Esophagus muscularis mucosa (tissue), 4 donors: ENCODE data around the gene ANKRD13D. TPM values are rescaled to one million over a fixed set of nuclear protein-coding genes. Genes with fewer than 3 reads are reported as not detected.

Source experiments
- DNase-seq: peaks from one replicate; pipeline ENCODE4 v3.0.0-alpha.2; 2017; ENCODE audit errors: extremely low spot score
- H3K27ac ChIP-seq, 4 donors: fragments of 200-600 bp; sonication (generic); replicated peaks in 1 of 4; 1 replicate in 3 of 4; 2 replicates in 1 of 4; pipeline ENCODE4 v1.5.1; 2016 to 2019; ENCODE audit warnings: mild to moderate bottlenecking in 1 of 4
- H3K27me3 ChIP-seq, 4 donors: fragments of 200-600 bp; sonication (generic); one replicate each; pipeline versions ENCODE4 v1.5.1 to v1.6.0; 2016 to 2019
- H3K36me3 ChIP-seq, 4 donors: fragments of 200-600 bp; sonication (generic); one replicate each; pipeline ENCODE4 v1.5.1; 2016 to 2019
- H3K4me1 ChIP-seq, 4 donors: fragments of 200-600 bp; sonication (generic); one replicate each; pipeline ENCODE4 v1.5.1; 2016 to 2019
- H3K4me3 ChIP-seq, 4 donors: fragments of 200-600 bp; sonication (generic); 1 replicate in 2 of 4; 2 replicates in 2 of 4; pipeline ENCODE4 v1.5.1; 2016 to 2019; ENCODE audit warnings: mild to moderate bottlenecking in 4 of 4, moderate library complexity in 1 of 4
- H3K9me3 ChIP-seq, 4 donors: fragments of 200-600 bp; sonication (generic); 1 replicate in 3 of 4; 2 replicates in 1 of 4; pipeline ENCODE4 v1.5.1; 2016 to 2019
- EP300 ChIP-seq: sonication (generic); formaldehyde crosslinking; IDR thresholded peaks from one replicate; pipeline ENCODE4 v1.6.1; 2017; ENCODE audit warnings: antibody characterized with exemption
- POLR2A ChIP-seq: fragments of 450-650 bp; IDR thresholded peaks from one replicate; pipeline ENCODE4 v1.6.1; 2017; ENCODE audit warnings: antibody characterized with exemption, moderate library complexity, mild to moderate bottlenecking, low read depth
- POLR2AphosphoS5 ChIP-seq, 2 donors: sonication (generic); formaldehyde crosslinking; IDR thresholded peaks; one replicate each; pipeline ENCODE4 v1.6.1; 2017; ENCODE audit warnings: antibody characterized with exemption in 2 of 2
- WGBS: methylation state at CpG from one replicate; pipeline ENCODE4 v1.1.5; 2018; 5-methylcytosine and 5-hydroxymethylcytosine counted together
- intact Hi-C: fragments of 100-400 bp; cut with DNase I; formaldehyde crosslinking; loops from one replicate; pipeline ENCODE4 v1.15.1; 2023
- total RNA-seq, 4 donors: library from RNA; depleted of rRNA; stranded (reverse); fragments of >200 nt; gene quantifications; one replicate each; pipeline versions ENCODE4 v1.1.0 to v1.2.1, GENCODE V29; 2016
- TF ChIP-seq, protein P1 (sequence below), 3 experiments: fragments of 200-600 bp in 2 of 3; fragments of 450-650 bp in 1 of 3; sonication (generic) in 2 of 3; IDR thresholded peaks; one replicate each; pipeline ENCODE4 v1.5.1; 2017 to 2019; ENCODE audit warnings: antibody characterized with exemption in 3 of 3, mild to moderate bottlenecking in 2 of 3, moderate library complexity in 1 of 3

The ANKRD13D gene
- total RNA-seq, 4 donors from 2014 or later, result 27.7 to 53.0 (median 39.5) TPM

DNA sequence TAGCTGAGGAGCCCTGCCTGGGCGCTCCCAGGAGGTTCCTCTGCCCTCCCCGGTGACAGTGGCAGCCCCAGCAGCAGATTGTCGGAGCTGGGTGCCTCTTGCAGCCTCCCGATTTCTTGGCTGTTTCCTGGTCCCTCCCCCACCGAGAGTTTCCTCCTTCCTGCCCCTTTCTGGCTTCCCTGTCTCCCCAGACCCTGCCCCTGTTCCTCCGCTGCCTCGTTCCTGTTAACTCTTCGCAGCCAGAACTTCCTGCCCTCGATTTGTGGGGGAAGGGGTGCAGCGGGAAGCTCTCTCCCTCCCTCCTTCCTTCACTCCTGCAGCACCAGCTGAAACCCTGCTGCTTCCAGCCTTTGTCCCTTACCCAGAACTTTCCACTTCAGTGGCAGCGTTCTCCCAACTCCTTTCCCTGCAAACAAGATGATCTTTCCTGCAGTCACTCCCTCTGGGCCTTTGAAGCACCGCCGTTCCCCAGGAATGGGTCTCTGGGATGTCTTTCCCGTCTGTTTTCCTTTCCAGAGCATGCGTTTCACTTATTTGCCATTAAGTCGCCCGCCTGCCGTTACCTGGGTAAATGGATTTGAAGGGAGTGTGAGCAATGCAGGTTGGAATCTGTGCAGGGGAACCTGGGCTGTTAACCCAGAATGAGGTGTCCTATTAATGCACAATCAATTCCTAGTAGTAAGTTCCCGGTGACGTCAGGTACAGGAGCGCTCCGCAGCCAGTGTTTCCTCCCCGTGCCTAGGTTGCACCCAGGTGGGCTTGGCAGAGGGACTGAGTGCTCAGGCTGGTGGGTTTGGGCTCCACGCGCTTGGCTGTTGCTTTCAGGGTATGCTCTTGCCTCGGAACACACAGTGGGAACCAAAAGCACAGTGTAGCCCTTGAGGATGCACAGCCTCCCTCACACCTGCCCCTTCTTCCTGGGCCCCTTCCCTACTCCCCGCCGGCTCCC is 18.6 kb upstream of the ANKRD13D start:
- H3K27me3 ChIP-seq, result no peaks in the 10 kb centered on the region
- H3K4me3 ChIP-seq, result peak overlapping the region; percentile 36 to 99 (median 88)
- no peak for DNase-seq
- intact Hi-C loops, result no loop called here
- WGBS, result 28% methylated on average over 21 of the region's 28 CpGs
- H3K36me3 ChIP-seq, result peaks cover 0 to 13% (median 6%) of the 10 kb centered on the region in 4 donors
- peaks cover 89 to 96% (median 92%) of the 10 kb centered on the region in 4 donors for H3K4me1 ChIP-seq
- no peak for TF ChIP-seq EP300
- no peak for TF ChIP-seq POLR2A
- TF ChIP-seq, protein P1, sequence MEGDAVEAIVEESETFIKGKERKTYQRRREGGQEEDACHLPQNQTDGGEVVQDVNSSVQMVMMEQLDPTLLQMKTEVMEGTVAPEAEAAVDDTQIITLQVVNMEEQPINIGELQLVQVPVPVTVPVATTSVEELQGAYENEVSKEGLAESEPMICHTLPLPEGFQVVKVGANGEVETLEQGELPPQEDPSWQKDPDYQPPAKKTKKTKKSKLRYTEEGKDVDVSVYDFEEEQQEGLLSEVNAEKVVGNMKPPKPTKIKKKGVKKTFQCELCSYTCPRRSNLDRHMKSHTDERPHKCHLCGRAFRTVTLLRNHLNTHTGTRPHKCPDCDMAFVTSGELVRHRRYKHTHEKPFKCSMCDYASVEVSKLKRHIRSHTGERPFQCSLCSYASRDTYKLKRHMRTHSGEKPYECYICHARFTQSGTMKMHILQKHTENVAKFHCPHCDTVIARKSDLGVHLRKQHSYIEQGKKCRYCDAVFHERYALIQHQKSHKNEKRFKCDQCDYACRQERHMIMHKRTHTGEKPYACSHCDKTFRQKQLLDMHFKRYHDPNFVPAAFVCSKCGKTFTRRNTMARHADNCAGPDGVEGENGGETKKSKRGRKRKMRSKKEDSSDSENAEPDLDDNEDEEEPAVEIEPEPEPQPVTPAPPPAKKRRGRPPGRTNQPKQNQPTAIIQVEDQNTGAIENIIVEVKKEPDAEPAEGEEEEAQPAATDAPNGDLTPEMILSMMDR (IDR thresholded peaks at IDR 0.05), result no peak
- TF ChIP-seq POLR2AphosphoS5 (IDR thresholded peaks at IDR 0.05), result no peak
- peak overlapping the region; percentile 73 to 89 (median 87) for H3K27ac ChIP-seq
- no peaks in the 10 kb centered on the region for H3K9me3 ChIP-seq

- TF ChIP-seq, protein P1 (IDR thresholded peaks at IDR 0.05), result no peak
- TF ChIP-seq EP300 (no peak), POLR2A (no peak), POLR2AphosphoS5 (IDR thresholded peaks at IDR 0.05) (no peak)
- intact Hi-C loops, result no loop called here
Observed at GRCh38 chr11:67271205-67271540, 17.9 kb upstream of the ANKRD13D start.

DNA sequence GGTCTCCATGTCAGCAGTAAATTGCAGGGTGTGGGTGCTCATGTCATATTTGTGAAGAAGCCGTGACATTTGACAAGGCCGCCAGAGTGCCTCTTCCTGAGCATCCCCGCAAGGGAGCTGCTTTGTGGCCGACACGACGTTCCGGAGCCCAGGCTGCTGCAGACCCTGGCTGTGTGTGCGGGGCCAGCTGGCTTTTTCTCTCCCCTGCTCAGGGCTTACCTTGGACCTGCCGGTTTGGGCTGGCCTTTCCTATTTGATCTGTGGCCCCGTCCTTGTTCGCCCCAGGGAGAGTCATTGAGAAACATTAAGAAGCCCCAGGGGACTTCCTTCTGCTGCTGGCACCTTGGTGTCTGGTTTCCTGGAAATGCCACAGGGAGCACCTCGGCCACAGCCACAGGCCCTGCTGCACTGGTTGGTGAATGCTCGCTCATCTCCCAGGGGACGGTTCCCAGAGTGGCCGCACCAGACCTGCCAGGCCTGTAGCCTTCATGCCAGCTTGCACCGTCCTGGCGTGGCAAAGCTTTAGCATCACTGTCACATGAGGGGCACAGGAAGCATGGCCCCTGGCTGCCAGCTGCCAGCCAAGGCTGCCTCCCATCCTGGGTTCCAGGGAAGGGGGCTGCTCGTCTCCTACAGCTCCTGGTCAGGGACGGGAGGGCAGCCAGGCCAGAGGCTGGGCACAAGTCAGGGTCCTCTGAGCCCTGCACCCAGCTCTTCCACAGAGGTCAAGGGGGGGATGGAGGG is 17.4 kb upstream of the ANKRD13D start:
- H3K36me3 ChIP-seq, result peaks cover 0 to 13% (median 6%) of the 10 kb centered on the region in 4 donors

More at GRCh38 chr11:67271205-67271540, 17.9 kb upstream of the ANKRD13D start:
- DNase-seq, result no peak
- Histone ChIP-seq H3K9me3 (no peaks in the 10 kb centered on the region), H3K36me3 (peaks cover 0 to 13% (median 6%) of the 10 kb centered on the region in 4 donors), H3K27ac (peak overlapping the region; percentile 73 to 89 (median 87)), H3K4me3 (peak overlapping the region; percentile 36 to 99 (median 88)), H3K27me3 (no peaks in the 10 kb centered on the region), H3K4me1 (peaks cover 91 to 96% (median 92%) of the 10 kb centered on the region in 4 donors)
- 51% methylated on average over 5 of the region's 5 CpGs for WGBS

More for the DNA sequence above, 17.4 kb upstream of the ANKRD13D start:
- no peak for DNase-seq
- intact Hi-C loops, result no loop called here
- 45% methylated on average over 17 of the region's 19 CpGs for WGBS
- Histone ChIP-seq H3K4me1 (peaks cover 97 to 100% (median 98%) of the 10 kb centered on the region in 4 donors), H3K9me3 (no peaks in the 10 kb centered on the region), H3K27ac (peak overlapping the region; percentile 80 to 91 (median 88)), H3K27me3 (no peaks in the 10 kb centered on the region), H3K4me3 (no peak overlapping the region)
- TF ChIP-seq EP300 (no peak), POLR2AphosphoS5 (IDR thresholded peaks at IDR 0.05) (no peak), POLR2A (no peak)
- TF ChIP-seq, protein P1 (IDR thresholded peaks at IDR 0.05), result no peak
